ENCODE results near the gene UFSP1.

The UFSP1 gene

GRCh38 chr7:100873599-100874299 is 15.8 kb downstream of the UFSP1 start:
- peaks cover 17% of the 10 kb centered on the region; the same call in 1 of the 2 replicates for H4K20me1 ChIP-seq (ENCODE audit: low read depth, low read length)
- peaks cover 15% of the 10 kb centered on the region; the same call in 1 of the 2 replicates for H3K36me3 ChIP-seq (ENCODE audit: low read length)
- no peaks in the 10 kb centered on the region for H3K9me2 ChIP-seq (replicated peaks; ENCODE audit: insufficient read depth, low read length)
- peak overlapping the region; percentile 76 for H3K27ac ChIP-seq (ENCODE audit: low read depth, low read length)
- no peaks in the 10 kb centered on the region for H3K9me3 ChIP-seq (ENCODE audit: insufficient read depth, low read length)
- H3K79me2 ChIP-seq (ENCODE audit: insufficient read depth, low read length) = peaks cover 38% of the 10 kb centered on the region
- no peak for TF ChIP-seq CTCF (IDR thresholded peaks at IDR 0.05; ENCODE audit: insufficient read depth, low read length, poor library complexity, severe bottlenecking)
- TF ChIP-seq EZH2phosphoT487 (conservative IDR thresholded peaks at IDR 0.05; ENCODE audit: low read length) = no peak
- H3K9ac ChIP-seq (ENCODE audit: low read length) = peak overlapping the region; percentile 96
- no peaks in the 10 kb centered on the region for H3K27me3 ChIP-seq (ENCODE audit: low read length)
- H3F3A ChIP-seq (ENCODE audit: insufficient read depth) = no peaks in the 10 kb centered on the region
- no peak overlapping the region for H2AFZ ChIP-seq (ENCODE audit: low read depth, low read length, severe bottlenecking)
- H3K4me2 ChIP-seq (ENCODE audit: low read depth, low read length, poor library complexity, severe bottlenecking) = peak overlapping the region; percentile 70
- peak overlapping the region; percentile 65 for H3K4me3 ChIP-seq (ENCODE audit: insufficient read depth, low read length, poor library complexity, severe bottlenecking)

- no peaks in the 10 kb centered on the region for H3K9me3 ChIP-seq (ENCODE audit: insufficient read depth, low read length)
- no peaks in the 10 kb centered on the region for H3K9me2 ChIP-seq (replicated peaks; ENCODE audit: insufficient read depth, low read length)
- no peaks in the 10 kb centered on the region for H3K27me3 ChIP-seq (ENCODE audit: low read length)
- no peaks in the 10 kb centered on the region for H4K20me1 ChIP-seq (ENCODE audit: low read depth, low read length)
- no peaks in the 10 kb centered on the region for H3K79me2 ChIP-seq (ENCODE audit: insufficient read depth, low read length)
- peak overlapping the region; percentile 56 for H3K4me2 ChIP-seq (ENCODE audit: low read depth, low read length, poor library complexity, severe bottlenecking)
- peak overlapping the region; percentile 49 for H3K27ac ChIP-seq (ENCODE audit: low read depth, low read length)
- TF ChIP-seq EZH2phosphoT487 (conservative IDR thresholded peaks at IDR 0.05; ENCODE audit: low read length) = no peak
- TF ChIP-seq CTCF (IDR thresholded peaks at IDR 0.05; ENCODE audit: insufficient read depth, low read length, poor library complexity, severe bottlenecking) = no peak
- no peaks in the 10 kb centered on the region for H3K36me3 ChIP-seq (ENCODE audit: low read length)
- peak overlapping the region; percentile 55 for H3K4me3 ChIP-seq (ENCODE audit: insufficient read depth, low read length, poor library complexity, severe bottlenecking)
- peak overlapping the region; percentile 72 for H3K9ac ChIP-seq (ENCODE audit: low read length)
- 0 out of 2 replicates have a peak, but pooled peaks cover 8% of the 10 kb centered on the region for H3F3A ChIP-seq (ENCODE audit: insufficient read depth)
- H2AFZ ChIP-seq (ENCODE audit: low read depth, low read length, severe bottlenecking) = peak overlapping the region; percentile 57
Measured at GRCh38 chr7:100867776-100868485, 21.6 kb downstream of the UFSP1 start.

- no peaks in the 10 kb centered on the region for H4K20me1 ChIP-seq (ENCODE audit: low read depth, low read length)
- H3K9me2 ChIP-seq (replicated peaks; ENCODE audit: insufficient read depth, low read length) = no peaks in the 10 kb centered on the region
- peak within 1 kb of the TSS; percentile 72 for H3K9ac ChIP-seq (ENCODE audit: low read length)
- TF ChIP-seq EZH2phosphoT487 (conservative IDR thresholded peaks at IDR 0.05; ENCODE audit: low read length) (no peak), CTCF (IDR thresholded peaks at IDR 0.05; ENCODE audit: insufficient read depth, low read length, poor library complexity, severe bottlenecking) (no peak)
- H3K9me3 ChIP-seq (ENCODE audit: insufficient read depth, low read length) = no peaks in the 10 kb centered on the region
- H3K4me3 ChIP-seq (ENCODE audit: insufficient read depth, low read length, poor library complexity, severe bottlenecking) = peak within 1 kb of the TSS; percentile 55
- no peaks in the 10 kb centered on the region for H3K27me3 ChIP-seq (ENCODE audit: low read length)
- H3K79me2 ChIP-seq (ENCODE audit: insufficient read depth, low read length) = no peaks in the 10 kb centered on the region
- peak within 1 kb of the TSS; percentile 56 for H3K4me2 ChIP-seq (ENCODE audit: low read depth, low read length, poor library complexity, severe bottlenecking)
- H3K27ac ChIP-seq (ENCODE audit: low read depth, low read length) = peak within 1 kb of the TSS; percentile 49
- H3F3A ChIP-seq (ENCODE audit: insufficient read depth) = 0 out of 2 replicates have a peak, but pooled peaks cover 8% of the 10 kb centered on the region
- peak within 1 kb of the TSS; percentile 57 for H2AFZ ChIP-seq (ENCODE audit: low read depth, low read length, severe bottlenecking)
- H3K36me3 ChIP-seq (ENCODE audit: low read length) = no peaks in the 10 kb centered on the region
Measured at GRCh38 chr7:100867040-100867775, 22.3 kb downstream of the UFSP1 start, which contains the start of gene TRIP6. TRIP6 (plus strand) TSS chr7:100867387; CDS start chr7:100867498, 111 bp downstream.

All from SU-DHL-6 (cell line).